NCI-H1105 treated with DMSO at 0.1 percent for 48 hours (cell line): ENCODE data around the gene GLB1L.

ENCODE experiments used
- DNase-seq: peaks from one replicate; lab custom pipeline; 2025; lab: John Stamatoyannopoulos, UW

GLB1L gene

GRCh38 chr2:219252900-219253752 lies 7.9 kb upstream of the GLB1L start, which contains the start of gene TUBA4B:
Gene TUBA4B, plus strand, starts transcription at chr2:219253243. Its CDS starts 165 bp downstream, at chr2:219253408.
- no peak for DNase-seq

- DNase-seq = no peak
Observed at GRCh38 chr2:219252570-219252899, 7.3 kb upstream of the GLB1L start.

DNA sequence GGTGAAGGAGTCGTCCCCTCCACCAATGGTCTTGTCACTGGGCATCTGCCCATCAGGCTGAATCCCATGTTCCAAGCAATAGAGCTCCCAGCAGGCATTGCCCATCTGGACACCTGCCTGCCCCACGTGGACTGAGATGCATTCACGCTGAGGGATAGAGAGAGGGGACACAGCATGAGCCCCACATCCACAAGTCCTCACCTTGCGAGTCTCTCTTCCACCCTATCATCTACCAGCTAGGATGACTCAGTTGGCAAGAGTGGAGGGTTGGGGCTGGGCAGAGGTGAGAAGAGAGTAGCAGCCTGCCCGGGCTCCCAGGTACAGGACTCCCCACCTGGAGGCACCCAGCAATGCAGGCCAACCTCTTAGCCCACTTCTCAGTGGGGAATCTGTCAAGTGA lies 6.8 kb upstream of the GLB1L start:
- no peak for DNase-seq

DNA sequence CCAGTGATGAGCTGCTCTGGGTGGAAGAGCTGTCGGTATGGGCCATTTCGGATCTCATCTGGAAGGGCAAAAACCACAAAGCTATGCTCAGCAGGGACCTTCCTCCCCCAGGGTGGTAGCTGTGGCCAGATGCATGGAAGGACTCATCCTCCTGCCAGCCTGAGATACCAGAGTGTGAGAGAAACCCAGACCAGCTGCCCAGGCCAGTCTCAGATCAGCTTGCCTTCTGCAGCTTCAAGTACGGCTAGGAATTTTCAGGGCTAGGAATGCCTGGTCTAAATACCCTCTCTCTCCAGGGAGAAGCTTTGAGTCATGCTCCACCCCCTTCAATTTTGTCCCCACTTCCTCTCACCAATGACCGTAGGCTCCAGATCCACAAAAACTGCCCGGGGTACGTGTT lies 6.4 kb upstream of the GLB1L start:
- no peak for DNase-seq

DNA sequence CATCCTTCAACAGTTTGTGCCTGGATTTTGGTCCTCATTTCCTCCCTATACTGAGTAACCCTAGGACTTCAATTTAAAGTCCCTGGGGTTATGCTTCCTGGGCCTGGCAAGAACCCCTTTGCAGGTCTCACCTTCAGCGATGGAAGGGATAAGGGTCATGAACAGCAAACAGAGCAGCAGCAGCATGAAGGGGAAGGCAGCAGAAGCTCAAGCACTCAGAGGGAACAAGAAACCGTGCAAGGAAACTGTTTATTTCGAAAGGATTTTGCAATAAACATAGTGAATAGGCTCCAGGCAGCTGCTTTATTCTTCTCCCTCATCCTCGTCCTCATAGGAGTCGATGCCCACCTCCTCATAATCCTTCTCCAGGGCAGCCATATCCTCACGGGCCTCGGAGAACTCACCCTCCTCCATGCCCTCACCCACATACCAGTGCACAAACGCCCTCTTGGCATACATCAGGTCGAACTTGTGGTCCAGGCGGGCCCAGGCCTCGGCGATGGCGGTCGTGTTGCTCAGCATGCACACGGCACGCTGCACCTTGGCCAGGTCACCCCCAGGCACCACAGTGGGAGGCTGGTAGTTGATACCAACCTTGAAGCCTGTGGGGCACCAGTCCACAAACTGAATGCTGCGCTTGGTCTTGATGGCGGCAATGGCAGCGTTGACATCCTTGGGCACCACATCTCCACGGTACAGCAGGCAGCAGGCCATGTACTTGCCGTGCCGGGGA lies 5.0 kb upstream of the GLB1L start:
- DNase-seq = no peak

GRCh38 chr2:219249203-219249980 lies 4.1 kb upstream of the GLB1L start:
- peak; percentile 26 for DNase-seq

DNA sequence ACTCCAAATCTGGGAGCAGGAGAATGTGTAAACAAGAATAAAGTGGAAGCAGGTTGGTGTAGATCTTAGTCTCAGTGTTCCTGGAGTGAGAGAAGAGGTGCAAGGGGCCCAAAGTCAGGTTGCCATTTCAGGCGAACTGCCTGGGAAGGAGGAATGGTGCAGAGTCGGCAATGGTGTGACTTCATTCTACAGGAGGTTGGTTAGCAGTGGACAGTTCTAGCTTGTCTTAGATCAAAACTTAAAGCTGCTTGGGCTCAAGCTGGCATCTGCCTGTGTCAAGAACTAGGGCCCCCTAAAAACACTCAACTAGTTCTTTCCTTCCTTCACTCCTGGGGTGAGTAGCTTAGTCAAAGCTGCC lies 3.6 kb upstream of the GLB1L start:
- no peak for DNase-seq

- DNase-seq = no peak
Observed at GRCh38 chr2:219247678-219248642, 2.7 kb upstream of the GLB1L start.

DNA sequence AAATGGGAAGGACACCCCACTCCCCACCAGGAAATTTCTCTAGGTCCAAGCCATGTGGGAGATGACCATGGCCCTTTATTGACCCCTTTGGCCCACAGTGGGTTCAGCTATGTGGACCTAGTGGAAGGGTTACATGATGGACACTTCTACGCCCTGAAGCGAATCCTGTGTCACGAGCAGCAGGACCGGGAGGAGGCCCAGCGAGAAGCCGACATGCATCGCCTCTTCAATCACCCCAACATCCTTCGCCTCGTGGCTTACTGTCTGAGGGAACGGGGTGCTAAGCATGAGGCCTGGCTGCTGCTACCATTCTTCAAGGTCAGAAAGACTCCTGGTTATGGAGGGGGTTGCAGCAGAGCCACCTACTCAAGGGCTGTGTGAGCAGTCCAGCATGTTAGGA lies 1.3 kb upstream of the GLB1L start:
- DNase-seq = no peak

- DNase-seq = no peak
Observed at GRCh38 chr2:219245899-219246230, 621 bp upstream of the GLB1L start.

DNA sequence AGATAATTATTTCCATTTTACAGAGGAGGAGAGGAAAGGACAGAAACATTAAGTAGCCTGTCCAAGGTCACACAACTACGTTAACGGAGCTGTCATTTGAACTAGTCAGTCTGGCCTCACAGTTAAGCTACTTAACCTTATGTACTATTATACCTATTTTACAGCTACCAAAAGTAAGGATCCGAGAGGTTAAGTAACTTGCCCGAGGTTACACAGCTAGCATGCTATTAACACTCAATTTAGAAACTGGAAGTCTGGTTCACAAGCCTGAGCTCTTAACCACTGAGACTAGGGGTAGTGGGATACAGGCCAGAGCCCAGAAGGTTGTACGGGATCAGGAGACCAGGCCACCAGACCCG lies 476 bp downstream of the GLB1L start:
- no peak for DNase-seq

- no peak for DNase-seq
Observed at GRCh38 chr2:219243291-219243761, 1.9 kb downstream of the GLB1L start.

- DNase-seq = no peak
Observed at GRCh38 chr2:219234331-219234730, 10.9 kb downstream of the GLB1L start.

GRCh38 chr2:219230059-219230540 lies 15.1 kb downstream of the GLB1L start:
- no peak for DNase-seq

GRCh38 chr2:219229305-219230058 lies 15.8 kb downstream of the GLB1L start, which contains the start of the genes ANKZF1 and ATG9A:
Gene ANKZF1, plus strand, starts transcription at chr2:219229806. Its CDS starts 452 bp downstream, at chr2:219230258.
Gene ATG9A, minus strand, starts transcription at chr2:219229636. Its CDS starts 1,612 bp downstream, at chr2:219228024.
- peak; percentile 97 for DNase-seq

GRCh38 chr2:219228911-219229304 lies 16.3 kb downstream of the GLB1L start:
- DNase-seq = no peak

GRCh38 chr2:219228041-219228910 lies 17.0 kb downstream of the GLB1L start:
- DNase-seq = no peak

DNA sequence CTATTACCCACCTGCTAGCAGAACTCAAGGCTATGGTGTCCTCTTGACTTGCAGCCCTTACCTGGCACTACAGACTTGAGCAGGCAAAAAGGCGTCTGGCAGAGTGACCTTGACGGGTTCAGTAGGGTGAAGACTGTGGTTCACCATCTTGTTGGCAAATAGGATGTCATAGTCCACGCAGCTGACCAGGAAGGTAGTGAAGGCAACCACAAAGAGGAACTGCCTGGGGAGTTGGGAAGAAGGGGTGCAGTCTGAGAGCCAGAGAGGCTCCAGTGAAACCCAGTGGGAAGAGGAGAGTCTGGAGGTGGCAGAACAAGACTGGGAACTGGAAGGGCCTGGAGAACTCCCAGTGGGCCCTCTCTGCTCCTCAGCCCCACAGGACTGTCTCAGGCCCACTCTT lies 19.9 kb downstream of the GLB1L start:
- DNase-seq = no peak

DNA sequence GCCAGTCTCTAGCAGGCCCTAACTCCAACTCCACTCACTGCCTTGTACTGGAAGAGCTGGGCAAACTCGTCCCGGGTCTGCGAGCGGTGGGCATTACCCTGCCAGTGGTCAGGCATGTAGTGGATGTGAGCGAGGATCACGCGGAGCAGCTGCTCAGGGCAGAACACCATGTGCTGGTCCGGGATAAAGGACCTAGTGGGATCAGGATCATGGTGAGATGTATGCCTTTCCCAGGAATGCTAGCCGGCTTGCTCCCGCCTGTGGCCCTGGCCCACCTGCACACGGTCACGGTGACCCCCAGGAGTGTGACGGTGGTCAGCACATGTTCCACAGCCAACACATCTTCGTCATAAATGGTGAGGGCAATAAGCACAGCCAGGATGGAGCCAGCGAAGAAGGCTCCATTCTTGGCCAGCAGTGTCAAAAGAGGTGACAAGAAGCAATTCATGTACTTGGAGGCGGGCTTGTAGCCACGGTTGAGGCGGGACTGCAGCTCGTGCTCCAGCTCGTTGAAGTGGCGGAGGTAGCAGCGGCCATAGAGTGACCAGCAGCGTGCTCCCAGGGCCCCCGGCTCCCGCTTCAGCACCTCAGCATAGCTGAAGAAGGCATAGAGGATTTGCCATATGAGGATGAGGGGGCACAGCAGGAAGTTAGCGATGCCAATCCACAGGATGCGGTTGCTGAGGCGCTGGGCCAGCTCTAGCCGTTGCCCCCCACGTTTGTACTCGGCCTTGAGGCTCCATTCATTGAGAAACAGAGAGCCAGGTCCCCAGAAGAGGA lies 21.2 kb downstream of the GLB1L start:
- no peak for DNase-seq
